NCI-H748 (cell line): ENCODE results near the gene NEDD8.
"Not testable (repeated sequence)": the region's sequence is repeated elsewhere in the genome, so short reads cannot be mapped to it uniquely, and the experiment has no call there.

ENCODE experiments used
- DNase-seq: peaks from one replicate; lab custom pipeline; 2025; ENCODE audit not compliant: unreplicated experiment; lab: John Stamatoyannopoulos, UW

NEDD8 gene

GRCh38 chr14:24249230-24250021 is 17.3 kb upstream of the NEDD8 start:
- DNase-seq = no peak

GRCh38 chr14:24247422-24247821 is 15.3 kb upstream of the NEDD8 start:
- no peak for DNase-seq

GRCh38 chr14:24246765-24247212 is 14.6 kb upstream of the NEDD8 start:
- DNase-seq = no peak

- not testable (repeated sequence) for DNase-seq
These were observed 13.2 kb upstream of the NEDD8 start for GRCh38 chr14:24245350-24245749.

GRCh38 chr14:24243336-24243836 is 11.2 kb upstream of the NEDD8 start:
- no peak for DNase-seq

GRCh38 chr14:24241829-24242443 is 9.8 kb upstream of the NEDD8 start:
- peak; percentile 94 for DNase-seq

- DNase-seq = no peak
These were observed 8.1 kb upstream of the NEDD8 start for GRCh38 chr14:24240110-24240918.

GRCh38 chr14:24238527-24239037 is 6.4 kb upstream of the NEDD8 start:
- DNase-seq = no peak

GRCh38 chr14:24238123-24238522 is 6.0 kb upstream of the NEDD8 start:
- DNase-seq = no peak

GRCh38 chr14:24237463-24237955 is 5.3 kb upstream of the NEDD8 start:
- DNase-seq = no peak

GRCh38 chr14:24236689-24237462 is 4.7 kb upstream of the NEDD8 start:
- no peak for DNase-seq

- no peak for DNase-seq
These were observed 3.9 kb upstream of the NEDD8 start for GRCh38 chr14:24235804-24236688.

- DNase-seq = no peak
These were observed 2.2 kb upstream of the NEDD8 start for GRCh38 chr14:24234095-24235005.

GRCh38 chr14:24233538-24233866 is 1.3 kb upstream of the NEDD8 start:
- DNase-seq = peak; percentile 12

GRCh38 chr14:24232645-24233537 is 724 bp upstream of the NEDD8 start, which contains the start of gene GMPR2:
Gene GMPR2 (plus strand): TSS chr14:24232929. CDS start chr14:24233254, 325 bp downstream.
- DNase-seq = peak; percentile 31

GRCh38 chr14:24231263-24232120 is 675 bp downstream of the NEDD8 start:
- DNase-seq = peak; percentile 39
